Stimulated activated CD4-positive, alpha-beta T cell treated with anti-CD3 and anti-CD28 coated beads, Interleukin-15, amount 100 ng/mL, for 1 hour (primary cell): ENCODE results near the gene DNAH11.
"Not testable (repeated sequence)": the region's sequence is repeated elsewhere in the genome, so short reads cannot be mapped to it uniquely, and the experiment has no call there.

Experiments
- DNase-seq, 2 donors: peaks; one replicate each; pipeline ENCODE4 v3.0.0-alpha.2; 2020; ENCODE audit warnings: low read depth in 1 of 2, low spot score in 1 of 2

Gene DNAH11

GRCh38 chr7:21616091-21616490 is 73.3 kb downstream of the DNAH11 start:
- no peak for DNase-seq

- no peak for DNase-seq
Observed at GRCh38 chr7:21616796-21617436, 74.1 kb downstream of the DNAH11 start.

GRCh38 chr7:21617513-21617912 is 74.7 kb downstream of the DNAH11 start:
- no peak for DNase-seq

GRCh38 chr7:21617916-21618390 is 75.1 kb downstream of the DNAH11 start:
- DNase-seq, result no peak

GRCh38 chr7:21618706-21619105 is 75.9 kb downstream of the DNAH11 start:
- DNase-seq, result no peak

- DNase-seq, result no peak
Observed at GRCh38 chr7:21620054-21620453, 77.2 kb downstream of the DNAH11 start.

GRCh38 chr7:21624320-21624719 is 81.5 kb downstream of the DNAH11 start:
- DNase-seq, result no peak

- DNase-seq, result no peak
Observed at GRCh38 chr7:21636694-21637093, 93.9 kb downstream of the DNAH11 start.

GRCh38 chr7:21639206-21639868 is 96.5 kb downstream of the DNAH11 start:
- no peak for DNase-seq

- no peak for DNase-seq
Observed at GRCh38 chr7:21640105-21640504, 97.3 kb downstream of the DNAH11 start.

- no peak for DNase-seq
Observed at GRCh38 chr7:21641546-21641945, 98.7 kb downstream of the DNAH11 start.

GRCh38 chr7:21642422-21642821 is 99.6 kb downstream of the DNAH11 start:
- DNase-seq, result no peak

- DNase-seq, result no peak
Observed at GRCh38 chr7:21651697-21652096, 108.9 kb downstream of the DNAH11 start.

GRCh38 chr7:21653623-21654022 is 110.8 kb downstream of the DNAH11 start:
- no peak for DNase-seq

GRCh38 chr7:21656081-21656480 is 113.2 kb downstream of the DNAH11 start:
- DNase-seq, result no peak

- no peak for DNase-seq
Observed at GRCh38 chr7:21656796-21657195, 114.0 kb downstream of the DNAH11 start.

GRCh38 chr7:21670496-21670895 is 127.7 kb downstream of the DNAH11 start:
- no peak for DNase-seq

- DNase-seq, result no peak
Observed at GRCh38 chr7:21671859-21672258, 129.0 kb downstream of the DNAH11 start.

GRCh38 chr7:21675255-21675654 is 132.4 kb downstream of the DNAH11 start:
- no peak for DNase-seq

- no peak for DNase-seq
Observed at GRCh38 chr7:21690705-21691104, 147.9 kb downstream of the DNAH11 start.

GRCh38 chr7:21691146-21691545 is 148.3 kb downstream of the DNAH11 start:
- not testable (repeated sequence) for DNase-seq

- DNase-seq, result not testable (repeated sequence)
Observed at GRCh38 chr7:21700587-21700986, 157.7 kb downstream of the DNAH11 start.

GRCh38 chr7:21702303-21702702 is 159.5 kb downstream of the DNAH11 start:
- no peak for DNase-seq
